HEK293T (cell line): ENCODE results near the gene PLXDC1.

Experiments used
- CTCF ChIA-PET: fragments of 350-600 bp; formaldehyde crosslinking; extraction: SDS; loops from one replicate; lab custom pipeline; 2021; ENCODE audit warnings: antibody characterized with exemption, inconsistent platforms; lab: Yijun Ruan, JAX
- POLR2A ChIA-PET: fragments of 350-600 bp; formaldehyde crosslinking; extraction: SDS; loops from one replicate; lab custom pipeline; 2020; ENCODE audit warnings: antibody characterized with exemption, inconsistent platforms; lab: Yijun Ruan, JAX
- DNase-seq: peaks from one replicate; pipeline ENCODE4 v3.0.0; 2012; ENCODE audit warnings: mixed read lengths; ENCODE audit errors: extremely low spot score
- ARNT ChIP-seq: fragments of 450-650 bp; IDR thresholded peaks from 2 replicates; pipeline ENCODE4 v1.6.1; 2017; ENCODE audit warnings: mild to moderate bottlenecking
- BHLHE40 ChIP-seq: fragments of 450-650 bp; IDR thresholded peaks from 2 replicates; pipeline ENCODE4 v1.6.1; 2016; ENCODE audit warnings: mild to moderate bottlenecking, moderate library complexity, borderline replicate concordance
- CTBP1 ChIP-seq: fragments of 450-650 bp; IDR thresholded peaks from 2 replicates; pipeline ENCODE4 v1.6.1; 2016; ENCODE audit warnings: borderline replicate concordance
- ELF4 ChIP-seq: fragments of 450-650 bp; IDR thresholded peaks from 2 replicates; pipeline ENCODE4 v1.6.1; 2017; ENCODE audit warnings: antibody characterized with exemption
- FOXA1 ChIP-seq: fragments of 450-650 bp; IDR thresholded peaks from 2 replicates; pipeline ENCODE4 v1.6.1; 2016; ENCODE audit warnings: mild to moderate bottlenecking
- FOXK2 ChIP-seq: fragments of 450-650 bp; IDR thresholded peaks from 2 replicates; pipeline ENCODE4 v1.6.1; 2016; ENCODE audit warnings: mild to moderate bottlenecking
- FOXM1 ChIP-seq: fragments of 450-650 bp; IDR thresholded peaks from 2 replicates; pipeline ENCODE4 v1.6.1; 2017; ENCODE audit warnings: mild to moderate bottlenecking, borderline replicate concordance
- HDGF ChIP-seq: fragments of 450-650 bp; IDR thresholded peaks from 2 replicates; pipeline ENCODE4 v1.6.1; 2017; ENCODE audit warnings: antibody characterized with exemption, borderline replicate concordance
- L3MBTL2 ChIP-seq: fragments of 450-650 bp; conservative IDR thresholded peaks from 2 replicates; pipeline ENCODE4 v1.6.1; 2016; ENCODE audit warnings: mild to moderate bottlenecking
- LEF1 ChIP-seq: fragments of 450-650 bp; IDR thresholded peaks from 2 replicates; pipeline ENCODE4 v1.6.1; 2017; ENCODE audit warnings: mild to moderate bottlenecking, borderline replicate concordance
- NFRKB ChIP-seq: fragments of 450-650 bp; IDR thresholded peaks from 2 replicates; pipeline ENCODE4 v1.6.1; 2016; ENCODE audit warnings: mild to moderate bottlenecking, moderate library complexity
- PKNOX1 ChIP-seq: fragments of 450-650 bp; IDR thresholded peaks from 2 replicates; pipeline ENCODE4 v1.6.1; 2016
- SP1 ChIP-seq: fragments of 450-650 bp; IDR thresholded peaks from 2 replicates; pipeline ENCODE4 v1.6.1; 2017
- SUZ12 ChIP-seq: fragments of 450-650 bp; IDR thresholded peaks from 2 replicates; pipeline ENCODE4 v1.6.1; 2016; ENCODE audit warnings: mild to moderate bottlenecking
- TARDBP ChIP-seq: fragments of 450-650 bp; IDR thresholded peaks from 2 replicates; pipeline ENCODE4 v1.6.1; 2016
- ZNF384 ChIP-seq: fragments of 450-650 bp; IDR thresholded peaks from 2 replicates; pipeline ENCODE4 v1.6.1; 2016

PLXDC1 gene

GRCh38 chr17:39143552-39144093 is 7.8 kb downstream of the PLXDC1 start:
- POLR2A ChIA-PET, result no interaction called here
- DNase-seq, result no peak
- CTCF ChIA-PET, result interaction anchor here (0.6 to 1.0 kb wide), 2 partner anchors 10 to 35 kb away, joined by 3 to 4 read pairs; no protein-coding TSS in a partner anchor

GRCh38 chr17:39141915-39142664 is 9.3 kb downstream of the PLXDC1 start:
- DNase-seq, result no peak
- ChIA-PET CTCF (no interaction called here), POLR2A (no interaction called here)
- no peak for TF ChIP-seq ZNF384
- TF ChIP-seq SP1, result no peak
- no peak for TF ChIP-seq BHLHE40
- no peak for TF ChIP-seq SUZ12
- TF ChIP-seq ARNT, result no peak
- no peak for TF ChIP-seq FOXK2
- no peak for TF ChIP-seq L3MBTL2
- TF ChIP-seq NFRKB, result no peak
- TF ChIP-seq FOXA1, result no peak
- no peak for TF ChIP-seq FOXM1
- no peak for TF ChIP-seq LEF1
- no peak for TF ChIP-seq CTBP1
- TF ChIP-seq ELF4, result no peak
- no peak for TF ChIP-seq TARDBP
- no peak for TF ChIP-seq HDGF
- TF ChIP-seq PKNOX1, result no peak

More at GRCh38 chr17:39143552-39144093, 7.8 kb downstream of the PLXDC1 start:
- no peak for TF ChIP-seq PKNOX1
- no peak for TF ChIP-seq NFRKB
- no peak for TF ChIP-seq HDGF
- no peak for TF ChIP-seq TARDBP
- no peak for TF ChIP-seq ELF4
- no peak for TF ChIP-seq BHLHE40
- no peak for TF ChIP-seq LEF1
- TF ChIP-seq ARNT, result no peak
- no peak for TF ChIP-seq FOXK2
- TF ChIP-seq SUZ12, result no peak
- TF ChIP-seq SP1, result no peak
- no peak for TF ChIP-seq ZNF384
- TF ChIP-seq L3MBTL2, result no peak
- TF ChIP-seq FOXA1, result no peak
- no peak for TF ChIP-seq FOXM1
- no peak for TF ChIP-seq CTBP1

GRCh38 chr17:39141294-39141693 is 10.1 kb downstream of the PLXDC1 start:
- CTCF ChIA-PET, result no interaction called here
- POLR2A ChIA-PET, result no interaction called here
- TF ChIP-seq BHLHE40 (no peak), L3MBTL2 (no peak), SUZ12 (no peak), TARDBP (no peak), SP1 (no peak), NFRKB (no peak), ARNT (no peak), FOXA1 (no peak), CTBP1 (no peak), PKNOX1 (no peak)
- DNase-seq, result no peak

- ChIA-PET CTCF (no interaction called here), POLR2A (no interaction called here)
- no peak for DNase-seq
- TF ChIP-seq CTBP1, result no peak
- no peak for TF ChIP-seq ARNT
- no peak for TF ChIP-seq FOXM1
- no peak for TF ChIP-seq PKNOX1
- TF ChIP-seq LEF1, result no peak
- TF ChIP-seq ZNF384, result no peak
- no peak for TF ChIP-seq TARDBP
- no peak for TF ChIP-seq HDGF
- TF ChIP-seq FOXK2, result no peak
- TF ChIP-seq ELF4, result no peak
- TF ChIP-seq FOXA1, result no peak
- no peak for TF ChIP-seq L3MBTL2
- TF ChIP-seq SP1, result no peak
Measured at GRCh38 chr17:39139561-39139960, 11.9 kb downstream of the PLXDC1 start.

GRCh38 chr17:39139161-39139511 is 12.3 kb downstream of the PLXDC1 start:
- CTCF ChIA-PET, result no interaction called here

More at GRCh38 chr17:39139161-39139511, 12.3 kb downstream of the PLXDC1 start:
- no peak for TF ChIP-seq NFRKB
- TF ChIP-seq HDGF, result no peak
- no peak for TF ChIP-seq PKNOX1
- no peak for TF ChIP-seq ZNF384
- TF ChIP-seq SP1, result no peak
- no peak for DNase-seq
- POLR2A ChIA-PET, result no interaction called here
